ACC112 (cell line): ENCODE results near the gene AGBL5.
A peak's percentile ranks its signal among the peaks of the same experiment; 100 is the strongest.

Experiments
- H2AFZ ChIP-seq: fragments of 200-600 bp; sonication (generic); one replicate; pipeline ENCODE4 v1.6.0; 2017; ENCODE audit warnings: antibody characterized with exemption, low read length; ENCODE audit not compliant: unreplicated experiment
- H3K27ac ChIP-seq: fragments of 200-600 bp; sonication (generic); 2 replicates; pipeline ENCODE4 v1.5.1; 2014; ENCODE audit warnings: low read depth, mild to moderate bottlenecking, antibody characterized with exemption, low read length, moderate library complexity
- H3K27me3 ChIP-seq: fragments of 200-600 bp; sonication (generic); 2 replicates; pipeline ENCODE4 v1.6.1; 2014; ENCODE audit warnings: mild to moderate bottlenecking, antibody characterized with exemption, low read length, moderate library complexity, mixed read lengths; ENCODE audit not compliant: insufficient read depth
- H3K36me3 ChIP-seq: fragments of 200-600 bp; sonication (generic); 2 replicates; pipeline ENCODE4 v1.6.1; 2016; ENCODE audit warnings: mild to moderate bottlenecking, antibody characterized with exemption, low read length, moderate library complexity, mixed read lengths; ENCODE audit not compliant: insufficient read depth
- H3K4me1 ChIP-seq: fragments of 200-600 bp; sonication (generic); one replicate; pipeline ENCODE4 v1.6.1; 2016; ENCODE audit warnings: low read length, mixed read lengths; ENCODE audit not compliant: insufficient read depth, unreplicated experiment, control insufficient read depth
- H3K4me3 ChIP-seq: fragments of 200-600 bp; sonication (generic); 2 replicates; pipeline ENCODE4 v1.5.1; 2014; ENCODE audit warnings: mild to moderate bottlenecking, low read depth, low read length
- H3K79me2 ChIP-seq: fragments of 200-600 bp; sonication (generic); one replicate; pipeline ENCODE4 v1.6.0; 2016; ENCODE audit warnings: low read length; ENCODE audit not compliant: control insufficient read depth, unreplicated experiment, insufficient read depth

Gene AGBL5

GRCh38 chr2:27054721-27055120, 3.3 kb downstream of the AGBL5 start:
- Histone ChIP-seq H2AFZ (no peak overlapping the region), H3K27me3 (no peaks in the 10 kb centered on the region), H3K4me3 (no peak overlapping the region), H3K27ac (no peak overlapping the region), H3K79me2 (no peaks in the 10 kb centered on the region), H3K36me3 (no peaks in the 10 kb centered on the region), H3K4me1 (peaks cover 6% of the 10 kb centered on the region)

- Histone ChIP-seq H3K36me3 (no peaks in the 10 kb centered on the region), H3K27me3 (no peaks in the 10 kb centered on the region), H3K27ac (no peak overlapping the region), H2AFZ (no peak overlapping the region), H3K79me2 (no peaks in the 10 kb centered on the region), H3K4me1 (peaks cover 4% of the 10 kb centered on the region), H3K4me3 (no peak overlapping the region)
Observed at GRCh38 chr2:27057184-27057583, 5.7 kb downstream of the AGBL5 start.

DNA sequence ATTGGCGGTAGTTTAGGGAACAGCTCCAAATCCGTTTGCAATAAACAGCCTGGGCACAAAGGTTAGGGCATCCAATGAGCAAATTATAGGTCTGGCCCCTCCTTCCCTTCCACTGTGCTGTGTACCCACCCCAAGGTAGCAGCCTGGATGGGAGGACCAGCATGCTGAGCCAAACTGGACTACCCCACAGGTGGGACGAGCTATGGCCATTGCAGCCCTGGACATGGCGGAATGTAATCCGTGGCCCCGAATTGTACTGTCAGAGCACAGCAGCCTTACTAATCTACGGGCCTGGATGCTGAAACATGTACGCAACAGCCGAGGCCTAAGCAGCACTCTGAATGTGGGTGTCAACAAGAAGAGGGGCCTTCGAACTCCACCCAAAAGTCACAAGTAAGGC, 6.7 kb downstream of the AGBL5 start:
- H3K36me3 ChIP-seq = no peaks in the 10 kb centered on the region
- no peak overlapping the region for H2AFZ ChIP-seq
- H3K27ac ChIP-seq = no peak overlapping the region

DNA sequence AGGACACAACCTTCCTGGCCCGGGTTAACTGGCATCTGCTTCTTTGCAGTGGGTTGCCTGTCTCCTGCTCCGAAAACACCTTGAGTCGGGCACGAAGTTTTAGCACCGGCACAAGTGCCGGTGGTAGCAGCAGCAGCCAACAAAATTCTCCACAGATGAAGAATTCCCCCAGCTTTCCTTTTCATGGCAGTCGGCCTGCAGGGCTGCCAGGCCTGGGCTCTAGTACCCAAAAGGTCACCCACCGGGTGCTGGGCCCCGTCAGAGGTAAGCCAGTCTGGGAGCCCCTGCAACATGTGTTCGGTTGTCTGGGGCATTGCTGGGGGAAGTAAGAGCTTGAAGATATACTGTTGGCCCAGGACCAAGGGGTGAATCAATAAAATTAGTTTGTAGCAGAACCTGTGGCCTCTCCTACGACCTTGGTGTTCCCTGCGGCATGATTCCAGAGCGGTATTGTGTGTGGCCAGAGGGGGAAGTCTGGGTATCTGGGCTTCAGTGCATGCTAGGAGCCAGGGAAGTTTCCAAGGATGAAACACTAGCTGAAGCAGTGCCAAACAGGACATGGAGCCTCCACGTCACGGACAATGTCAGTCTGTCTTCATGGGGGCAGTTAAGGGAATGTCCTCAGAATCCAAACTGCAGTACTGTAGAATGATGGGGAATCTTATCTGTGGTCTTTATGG, 7.8 kb downstream of the AGBL5 start:
- H3K4me1 ChIP-seq = peaks cover 7% of the 10 kb centered on the region
- H3K36me3 ChIP-seq = no peaks in the 10 kb centered on the region
- no peak overlapping the region for H3K4me3 ChIP-seq
- no peaks in the 10 kb centered on the region for H3K27me3 ChIP-seq
- H3K27ac ChIP-seq = no peak overlapping the region
- no peak overlapping the region for H2AFZ ChIP-seq
- H3K79me2 ChIP-seq = no peaks in the 10 kb centered on the region

More for the DNA sequence above, 6.7 kb downstream of the AGBL5 start:
- Histone ChIP-seq H3K4me3 (no peak overlapping the region), H3K27me3 (no peaks in the 10 kb centered on the region), H3K79me2 (no peaks in the 10 kb centered on the region), H3K4me1 (no peaks in the 10 kb centered on the region)

GRCh38 chr2:27060323-27060722, 8.9 kb downstream of the AGBL5 start:
- no peaks in the 10 kb centered on the region for H3K27me3 ChIP-seq
- H3K4me3 ChIP-seq = no peak overlapping the region
- H3K4me1 ChIP-seq = peaks cover 7% of the 10 kb centered on the region
- no peaks in the 10 kb centered on the region for H3K36me3 ChIP-seq
- no peak overlapping the region for H2AFZ ChIP-seq
- H3K27ac ChIP-seq = no peak overlapping the region
- H3K79me2 ChIP-seq = no peaks in the 10 kb centered on the region

- Histone ChIP-seq H3K36me3 (peaks cover 29% of the 10 kb centered on the region; the same call in 1 of the 2 replicates), H3K27ac (no peak overlapping the region), H3K4me3 (no peak overlapping the region), H3K79me2 (peaks cover 27% of the 10 kb centered on the region), H3K27me3 (no peaks in the 10 kb centered on the region), H2AFZ (no peak overlapping the region), H3K4me1 (peaks cover 22% of the 10 kb centered on the region)
Observed at GRCh38 chr2:27065128-27065527, 13.7 kb downstream of the AGBL5 start.

GRCh38 chr2:27067385-27067784, 15.9 kb downstream of the AGBL5 start:
- Histone ChIP-seq H3K27ac (no peak overlapping the region), H3K36me3 (peaks cover 29% of the 10 kb centered on the region; the same call in 1 of the 2 replicates)

DNA sequence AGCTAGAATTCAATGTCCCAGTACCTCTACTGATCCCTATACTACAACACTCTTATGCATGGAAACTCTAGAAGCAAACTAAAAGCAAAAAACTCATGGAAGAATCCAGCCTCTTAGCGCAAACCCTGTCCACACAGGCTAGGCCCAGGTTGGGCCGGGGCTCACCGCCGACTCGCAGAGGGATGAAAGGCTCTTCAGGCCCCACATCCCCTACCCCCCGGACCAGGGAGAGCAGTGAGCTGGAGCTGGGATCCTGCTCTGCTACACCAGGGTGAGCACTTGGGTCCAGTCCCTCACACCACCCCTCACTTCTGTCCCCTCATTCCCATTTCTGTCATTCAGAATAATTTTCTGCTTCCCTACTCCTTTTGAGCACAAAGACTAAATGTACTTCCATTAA, 18.0 kb downstream of the AGBL5 start:
- Histone ChIP-seq H3K27ac (no peak overlapping the region), H3K4me1 (peaks cover 35% of the 10 kb centered on the region), H3K27me3 (no peaks in the 10 kb centered on the region), H3K36me3 (peaks cover 29% of the 10 kb centered on the region; the same call in 1 of the 2 replicates), H3K79me2 (peaks cover 39% of the 10 kb centered on the region), H3K4me3 (peak overlapping the region; percentile 100), H2AFZ (no peak overlapping the region)

More at GRCh38 chr2:27067385-27067784, 15.9 kb downstream of the AGBL5 start:
- H3K4me3 ChIP-seq = no peak overlapping the region
- peaks cover 39% of the 10 kb centered on the region for H3K79me2 ChIP-seq
- no peak overlapping the region for H2AFZ ChIP-seq
- H3K4me1 ChIP-seq = peaks cover 27% of the 10 kb centered on the region
- no peaks in the 10 kb centered on the region for H3K27me3 ChIP-seq

- Histone ChIP-seq H3K36me3 (peaks cover 29% of the 10 kb centered on the region; the same call in 1 of the 2 replicates), H3K79me2 (peaks cover 39% of the 10 kb centered on the region), H2AFZ (no peak overlapping the region), H3K27ac (no peak overlapping the region), H3K4me3 (peak overlapping the region; percentile 100), H3K27me3 (no peaks in the 10 kb centered on the region), H3K4me1 (peaks cover 41% of the 10 kb centered on the region)
Observed at GRCh38 chr2:27069961-27070618, 18.6 kb downstream of the AGBL5 start.

GRCh38 chr2:27070653-27071276, 19.3 kb downstream of the AGBL5 start:
- peaks cover 27% of the 10 kb centered on the region; the same call in 1 of the 2 replicates for H3K36me3 ChIP-seq
- peak overlapping the region; percentile 100 for H3K4me3 ChIP-seq
- H2AFZ ChIP-seq = peak overlapping the region; percentile 95
- H3K79me2 ChIP-seq = peaks cover 39% of the 10 kb centered on the region
- peak overlapping the region; percentile 68 for H3K27ac ChIP-seq
- H3K4me1 ChIP-seq = peaks cover 43% of the 10 kb centered on the region
- H3K27me3 ChIP-seq = no peaks in the 10 kb centered on the region
